HG03432 (cell line): ENCODE measurements around the gene YAP1.

Experiments
- ATAC-seq: cut with Tn5 transposase; IDR thresholded peaks from one replicate; pipeline ENCODE4 v1.9.1; 2021; ENCODE audit warnings: mild to moderate bottlenecking, moderate library complexity; ENCODE audit not compliant: unreplicated experiment

Gene YAP1

DNA sequence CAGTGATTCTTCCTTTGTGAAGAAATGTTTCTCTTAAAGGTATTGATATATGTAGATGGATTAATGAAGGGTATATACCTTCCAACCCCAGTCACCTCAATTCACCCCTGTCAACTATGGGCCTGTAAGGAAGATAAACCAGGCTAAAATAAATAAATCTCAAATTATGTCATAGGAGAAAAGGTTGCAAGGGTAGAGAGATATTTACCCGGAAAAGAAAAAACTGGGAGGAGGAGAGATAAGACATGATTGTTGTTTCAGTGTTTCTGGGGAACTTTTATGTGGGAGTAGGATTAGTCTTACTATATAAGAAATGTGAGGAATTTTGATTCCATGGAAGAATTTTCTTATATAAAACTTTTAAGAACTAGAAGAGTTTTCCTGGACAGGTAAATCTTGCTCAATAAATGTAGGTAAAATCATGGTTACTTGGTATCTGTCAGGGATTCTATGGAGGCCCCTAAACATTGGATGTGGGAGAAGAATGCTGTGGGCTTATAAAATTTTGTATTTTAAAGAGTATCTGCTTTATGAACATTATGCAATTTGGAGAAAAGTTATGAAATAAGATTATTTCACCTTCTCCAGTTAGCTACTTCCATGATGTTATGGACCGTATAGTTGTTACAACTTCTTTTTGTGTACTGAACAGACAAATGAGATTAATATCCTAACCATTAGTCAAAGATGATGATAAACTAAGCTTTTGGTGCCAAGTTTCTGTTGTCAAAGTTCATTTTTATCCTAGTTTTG, 6.4 kb downstream of the YAP1 start:
- ATAC-seq, result no peak

DNA sequence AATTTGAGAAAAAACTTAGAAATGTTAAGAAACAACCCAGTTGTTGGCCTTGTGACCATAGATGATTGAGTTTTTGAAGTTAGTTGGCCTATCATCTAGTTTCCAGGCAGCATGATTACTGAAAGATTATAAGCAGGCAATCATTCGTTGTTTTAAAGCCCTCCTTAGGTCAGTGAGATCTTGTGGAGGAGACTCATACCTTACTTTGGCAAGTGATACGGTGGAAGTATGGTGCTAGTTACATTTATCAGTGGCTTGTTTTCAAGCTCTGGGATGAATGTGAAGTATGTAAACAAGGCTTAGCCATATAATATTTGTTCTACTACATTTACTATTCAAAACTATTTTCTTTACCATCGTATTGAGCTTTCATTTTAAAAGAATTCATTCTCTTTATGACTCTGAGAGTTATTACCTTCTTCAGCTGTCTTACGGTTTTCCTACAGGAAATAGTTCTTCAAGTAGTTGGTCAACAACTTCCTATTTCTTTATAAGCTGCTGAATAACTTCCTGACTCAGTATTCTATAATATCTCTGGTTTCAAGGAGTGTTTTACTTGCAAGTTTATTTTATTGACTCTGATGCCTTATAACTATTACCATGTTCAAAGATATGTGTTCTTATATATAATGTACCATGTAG, 7.3 kb downstream of the YAP1 start:
- no peak for ATAC-seq

DNA sequence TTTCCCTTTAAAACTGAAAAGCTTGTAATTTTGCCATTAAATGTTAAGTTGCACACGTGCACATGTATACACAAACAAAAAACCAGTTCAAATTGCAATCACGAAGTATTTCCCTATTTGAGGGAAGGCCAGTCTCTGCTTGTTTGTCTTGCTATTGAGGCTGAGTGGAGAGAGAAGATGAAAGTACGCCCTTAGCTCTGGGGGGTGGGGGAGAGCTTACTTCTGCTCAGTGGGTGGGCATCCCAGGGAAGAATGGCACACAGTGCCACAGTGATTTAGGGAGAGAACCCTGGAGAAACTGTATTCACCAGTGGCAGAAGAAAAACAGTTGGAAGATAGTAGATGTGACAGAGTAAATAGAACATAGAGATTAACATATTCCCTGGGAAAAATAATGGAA, 8.7 kb downstream of the YAP1 start:
- ATAC-seq, result no peak

DNA sequence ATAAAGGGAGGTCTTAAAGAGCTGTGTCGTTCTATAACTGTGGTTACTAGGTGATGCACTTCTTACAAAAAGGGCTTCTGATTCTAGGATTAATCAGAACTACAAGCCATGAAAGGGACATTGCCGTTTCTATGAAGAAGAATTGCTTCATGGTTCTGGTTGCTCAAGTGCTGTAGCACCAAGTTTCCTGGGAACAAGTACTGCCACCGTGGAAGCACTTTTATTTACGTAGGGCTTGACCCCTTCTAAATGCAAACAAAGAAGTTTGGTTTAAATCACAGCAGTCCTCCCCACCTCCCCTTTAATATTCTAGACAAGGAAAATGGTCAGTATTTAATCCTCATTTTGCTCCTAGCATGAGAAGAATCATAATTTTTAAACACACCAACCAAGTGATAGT, 9.8 kb downstream of the YAP1 start:
- no peak for ATAC-seq

DNA sequence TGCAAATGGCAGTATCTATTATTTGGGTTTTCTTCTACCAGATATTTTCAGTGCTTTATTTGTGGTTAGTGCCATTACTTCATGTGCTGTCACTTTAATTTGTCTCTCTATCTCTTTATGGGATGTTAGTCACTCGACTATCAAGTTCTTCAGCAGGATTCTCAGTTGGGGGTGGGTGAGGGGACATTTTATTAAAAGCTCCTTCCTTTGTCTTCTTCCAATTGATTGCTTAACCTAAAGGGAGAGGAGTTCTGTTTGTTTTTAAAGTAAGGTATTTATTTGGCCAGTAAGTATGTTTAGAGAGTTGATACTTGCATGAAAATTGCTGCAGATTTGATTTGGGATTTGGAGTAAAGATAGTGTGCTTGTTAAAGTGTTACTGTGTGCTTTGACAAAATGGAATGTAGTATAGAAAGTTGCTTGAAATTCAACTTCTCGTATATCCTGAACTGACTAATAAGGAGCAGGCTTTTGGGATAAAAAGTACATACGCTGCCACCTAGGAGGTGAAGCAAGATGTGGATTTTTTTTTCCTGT, 10.3 kb downstream of the YAP1 start:
- ATAC-seq, result no peak

DNA sequence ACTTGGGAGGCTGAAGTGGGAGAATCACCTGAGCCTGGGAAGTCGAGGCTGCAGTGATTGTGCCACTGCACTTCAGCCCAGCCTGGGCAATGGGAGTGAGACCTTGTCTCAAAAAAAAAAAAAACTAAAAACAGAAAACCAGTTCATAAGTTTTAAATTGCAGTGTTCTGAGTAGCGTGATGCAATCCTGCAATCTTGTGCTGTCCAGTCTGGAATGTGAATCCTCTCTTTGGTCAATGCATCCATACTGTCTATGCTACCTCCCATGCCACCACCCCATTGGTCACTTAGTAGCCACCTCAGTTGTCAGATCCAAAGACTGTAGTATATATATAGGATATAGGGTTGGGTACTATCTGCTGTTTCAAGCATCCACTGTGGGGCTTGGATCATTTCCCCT, 11.1 kb downstream of the YAP1 start:
- no peak for ATAC-seq

DNA sequence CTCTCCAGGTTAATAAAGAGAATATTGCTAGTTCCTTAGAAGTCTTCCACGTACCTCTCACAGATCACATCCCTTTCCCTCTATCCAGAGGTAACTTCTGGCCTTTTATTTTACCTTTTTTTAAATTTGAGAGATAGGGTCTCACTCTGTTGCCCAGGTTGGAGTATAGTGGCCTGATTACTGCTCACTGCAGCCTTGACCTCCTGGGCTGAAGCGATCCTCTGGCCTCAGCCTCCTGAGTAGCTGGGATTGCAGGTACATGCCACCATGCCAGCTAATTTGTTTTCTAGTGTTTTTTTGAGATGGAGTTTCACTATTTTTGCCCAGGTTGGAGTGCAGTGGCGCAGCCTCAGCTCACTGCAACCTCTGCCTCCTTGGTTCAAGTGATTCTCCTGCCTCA, 24.4 kb downstream of the YAP1 start:
- no peak for ATAC-seq

DNA sequence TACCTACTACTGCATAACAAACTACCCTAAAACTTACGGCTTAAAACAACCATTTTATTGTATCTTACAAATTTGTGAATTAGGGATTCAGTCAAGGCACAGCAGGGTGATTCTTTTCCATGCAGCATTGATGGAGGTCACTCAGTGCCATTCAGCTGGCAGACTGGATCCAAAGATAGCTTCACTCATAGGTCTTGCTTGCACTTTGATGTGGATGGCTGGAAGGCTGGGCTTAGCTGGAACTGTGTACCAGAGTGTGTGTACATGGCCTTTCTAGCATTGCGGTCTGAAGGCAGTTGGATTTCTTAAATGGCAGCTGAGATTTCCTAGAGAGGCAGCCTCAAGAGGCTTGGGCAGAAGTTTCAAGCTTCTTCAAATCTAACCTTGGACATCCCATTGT, 25.0 kb downstream of the YAP1 start:
- no peak for ATAC-seq

DNA sequence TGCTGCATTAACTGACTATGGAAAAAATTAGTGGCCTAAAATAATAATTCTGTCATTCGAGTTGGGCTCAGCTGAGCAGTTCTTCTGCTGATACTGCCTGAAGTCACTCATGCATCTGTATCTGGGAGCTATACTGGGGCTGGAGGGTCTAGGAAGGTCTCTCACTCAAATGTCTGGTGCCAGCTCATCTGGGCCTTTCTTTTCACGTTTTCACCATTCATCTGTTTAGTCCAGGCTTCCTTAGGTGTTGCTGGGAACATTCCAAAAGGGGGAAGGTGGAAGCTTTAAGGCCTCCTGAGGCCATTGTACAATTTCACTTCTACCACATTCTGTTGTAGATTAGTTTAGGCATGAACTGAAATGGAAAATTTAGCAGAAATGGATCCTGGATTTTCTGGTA, 28.0 kb downstream of the YAP1 start:
- ATAC-seq, result no peak

DNA sequence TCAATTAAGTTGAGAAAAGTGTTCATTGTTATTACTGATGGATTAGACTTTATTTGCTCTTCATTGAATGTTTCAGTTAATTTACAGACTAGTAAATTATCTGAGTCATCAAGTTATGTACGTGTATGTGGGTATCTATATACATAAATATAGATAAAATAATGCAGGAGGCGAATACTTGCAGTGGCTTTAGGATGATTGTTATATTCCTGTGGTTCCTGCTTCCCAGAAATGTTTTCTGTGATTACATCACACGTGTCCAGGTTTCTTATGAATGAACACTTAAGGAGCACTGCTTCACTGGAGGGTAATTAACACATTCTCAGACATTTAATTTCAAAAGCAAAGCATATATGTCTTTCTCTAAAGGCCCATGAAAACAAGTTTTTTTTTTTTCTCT, 28.4 kb downstream of the YAP1 start:
- no peak for ATAC-seq

DNA sequence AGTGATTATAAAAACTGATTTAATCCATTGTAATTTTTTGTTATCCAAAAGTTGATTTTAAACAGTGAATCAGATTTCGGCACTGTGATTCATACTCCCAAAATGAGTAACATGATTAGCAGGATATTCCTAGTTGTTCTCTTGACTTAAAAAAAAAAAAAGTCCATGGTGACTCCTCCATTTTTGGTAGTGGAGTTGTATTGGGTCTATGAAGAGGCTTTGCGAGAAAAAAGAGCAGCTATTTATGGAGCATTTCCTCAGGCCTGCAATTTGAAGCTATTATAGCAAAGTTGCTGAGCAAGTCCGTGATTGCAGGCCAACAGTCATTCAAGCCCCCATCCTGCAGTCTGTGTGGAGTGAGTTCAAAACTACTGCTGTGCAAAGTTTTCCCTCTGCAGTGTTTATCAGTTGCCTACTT, 28.8 kb downstream of the YAP1 start:
- ATAC-seq, result no peak

DNA sequence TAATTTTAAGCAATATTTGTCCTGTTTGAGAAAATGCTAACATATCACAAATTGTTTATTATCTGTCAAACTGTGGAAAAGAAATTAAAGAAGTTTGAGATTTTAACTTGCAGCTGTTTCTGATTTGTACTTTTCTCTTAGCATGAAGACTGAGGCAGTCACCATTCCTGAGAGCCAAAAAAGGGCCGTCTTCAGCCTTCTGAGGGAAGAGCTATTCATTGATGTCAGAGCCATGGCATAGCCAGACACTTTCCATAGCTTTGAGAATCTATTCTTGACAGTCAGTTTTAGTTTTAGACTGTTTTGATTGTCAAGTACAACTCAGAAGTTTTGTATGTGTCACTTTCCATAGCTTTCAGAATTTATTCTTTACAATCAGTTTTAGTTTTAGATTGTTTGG, 32.1 kb downstream of the YAP1 start:
- no peak for ATAC-seq

DNA sequence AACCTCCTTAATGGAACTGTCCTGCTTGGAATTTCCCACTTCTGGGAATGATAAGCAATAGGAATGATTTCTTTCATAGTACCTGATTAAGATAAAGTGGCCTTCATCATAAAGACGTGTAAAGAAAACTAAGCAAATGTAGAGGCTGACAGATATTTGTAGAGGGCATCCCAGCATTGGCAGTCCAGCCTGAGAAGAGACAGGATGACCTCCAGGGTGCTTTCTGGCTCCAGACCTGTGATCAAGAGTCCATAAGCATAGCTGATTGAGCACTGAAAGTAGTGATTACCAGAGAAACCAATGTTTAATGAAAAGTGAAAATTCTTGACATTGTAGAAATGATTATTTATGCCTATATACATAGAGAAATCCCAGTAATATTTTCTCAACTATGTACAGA, 33.6 kb downstream of the YAP1 start:
- no peak for ATAC-seq

DNA sequence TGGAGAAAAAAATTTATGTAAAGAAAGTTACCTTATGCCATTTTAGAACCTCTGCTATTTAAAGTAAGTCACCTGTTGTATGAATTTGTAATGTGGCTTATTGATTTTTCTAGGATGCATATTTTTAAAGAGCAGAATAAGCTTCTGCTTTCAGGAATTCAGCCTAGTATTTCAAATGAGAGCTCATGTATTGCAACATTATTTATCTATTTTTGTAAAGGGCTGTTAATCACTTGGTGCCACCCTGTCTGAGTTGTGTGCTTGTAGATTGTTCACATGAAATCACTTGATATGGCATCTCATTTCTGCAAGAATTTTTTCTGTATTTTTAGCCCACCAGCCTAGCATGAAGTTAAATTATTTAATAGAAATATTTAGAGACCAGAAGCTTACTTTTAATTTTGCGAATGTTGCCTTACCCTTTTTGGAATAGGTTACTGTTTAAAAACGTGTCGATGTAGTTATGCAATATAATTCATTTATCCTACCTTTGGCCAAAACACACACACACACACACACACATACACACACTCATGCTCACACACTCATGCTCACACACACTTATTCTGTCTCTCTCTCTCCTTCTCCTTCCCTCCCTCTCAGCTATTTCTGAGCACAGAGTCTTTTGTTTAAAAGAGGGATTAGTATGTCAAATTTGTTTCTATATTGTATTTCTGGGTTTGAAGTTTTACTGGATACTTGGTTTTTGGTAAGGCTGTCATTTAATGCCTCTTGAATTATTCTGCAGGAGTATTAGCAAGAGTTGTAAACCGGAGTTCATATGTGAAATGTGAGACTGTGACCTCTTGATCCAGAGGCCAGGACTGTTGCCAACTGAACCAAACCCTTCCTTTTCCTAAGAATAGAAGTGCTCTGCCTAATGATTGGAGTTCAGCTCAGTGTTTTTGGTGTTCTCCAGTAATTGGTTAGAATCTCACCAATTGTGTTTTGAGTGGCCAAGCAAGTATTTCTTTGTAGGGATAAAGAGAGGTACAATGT, 34.4 kb downstream of the YAP1 start:
- ATAC-seq, result no peak

DNA sequence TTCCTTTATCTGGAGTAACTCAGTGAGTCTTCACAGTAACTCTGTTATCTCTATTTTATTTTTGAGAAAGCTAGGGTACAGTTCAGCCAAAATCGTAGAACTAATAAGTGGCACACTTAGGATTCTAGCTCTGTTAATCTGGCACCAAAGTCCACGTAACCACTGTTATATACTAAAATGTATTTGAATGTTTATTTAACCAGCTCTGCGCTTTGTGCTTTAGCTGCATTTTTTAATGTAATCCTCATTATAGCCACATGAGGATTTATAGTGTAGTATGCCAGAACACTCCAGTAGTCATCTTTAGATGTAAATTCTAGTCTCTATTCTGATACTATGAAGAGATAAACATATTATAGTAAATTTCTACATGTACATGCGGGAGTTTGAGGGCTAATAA, 36.8 kb downstream of the YAP1 start:
- no peak for ATAC-seq

DNA sequence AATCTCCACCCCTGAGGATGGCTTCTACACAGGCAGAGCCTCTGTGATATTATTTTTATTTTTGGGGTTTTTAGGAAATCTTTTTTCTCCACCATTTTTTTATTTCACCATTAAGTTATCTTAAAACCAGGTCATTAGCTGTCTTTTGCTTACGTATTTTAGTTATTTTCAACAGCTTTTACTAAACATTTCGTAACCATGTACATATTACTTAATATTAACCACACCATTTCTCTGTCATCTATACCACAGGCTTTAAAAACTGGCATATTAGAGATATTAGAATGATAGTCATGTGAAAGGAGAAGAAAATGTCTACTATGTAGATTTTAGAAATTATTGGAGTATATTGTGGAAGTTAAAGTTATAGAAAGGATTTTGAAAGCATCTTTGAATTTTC, 37.4 kb downstream of the YAP1 start:
- no peak for ATAC-seq

DNA sequence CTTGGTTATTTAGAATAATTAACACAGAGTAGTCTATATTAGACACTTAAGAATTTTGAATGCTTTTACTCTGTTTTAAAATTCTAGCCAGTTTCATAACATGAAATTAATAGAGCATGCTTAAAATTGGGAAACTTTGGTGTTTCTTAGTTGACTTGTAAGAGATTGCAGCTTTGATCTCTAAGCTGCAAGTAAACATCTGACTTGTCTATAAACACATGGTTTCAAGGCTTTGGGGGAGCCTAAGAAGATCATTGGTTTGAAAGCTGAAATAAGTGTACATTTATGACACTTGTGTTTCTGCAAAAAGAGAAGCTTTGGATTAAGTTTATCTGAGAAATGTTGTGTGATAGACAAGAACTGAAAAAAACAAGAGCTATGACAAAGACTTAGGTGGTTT, 37.8 kb downstream of the YAP1 start:
- no peak for ATAC-seq

DNA sequence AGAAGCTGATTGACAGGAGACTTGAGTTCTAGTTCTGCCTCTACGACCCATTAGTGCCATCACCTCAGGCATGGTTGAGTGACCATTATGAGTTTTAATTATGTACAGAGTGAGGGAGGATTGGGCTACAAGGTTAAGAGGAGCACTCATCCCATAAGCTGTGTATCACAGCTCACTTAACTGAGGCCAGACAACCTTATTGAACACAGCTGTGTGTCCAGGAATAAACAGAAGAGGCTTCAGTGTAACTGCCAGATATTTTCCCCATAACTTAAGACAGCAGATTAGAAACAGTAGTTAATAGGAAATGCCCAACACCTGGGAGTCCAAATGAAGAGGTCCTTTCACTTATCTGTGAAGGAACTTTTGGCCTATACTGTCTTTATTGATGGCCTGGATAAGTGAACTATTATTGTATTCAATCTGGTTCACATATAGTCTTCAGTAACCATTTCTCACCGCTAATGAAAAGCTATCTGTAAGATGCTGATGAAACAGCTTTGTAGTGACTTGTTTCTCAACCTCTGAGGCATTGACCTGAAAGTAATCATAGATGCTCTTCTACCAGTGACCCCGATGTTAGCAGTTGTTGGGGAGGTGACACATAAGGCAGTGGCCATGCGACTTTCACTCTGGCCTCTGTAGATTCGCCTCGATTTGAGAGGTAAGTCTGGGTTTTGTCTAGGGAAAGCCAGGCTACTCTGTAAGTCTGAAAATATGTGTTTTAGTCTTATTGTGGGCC, 41.7 kb downstream of the YAP1 start:
- no peak for ATAC-seq

DNA sequence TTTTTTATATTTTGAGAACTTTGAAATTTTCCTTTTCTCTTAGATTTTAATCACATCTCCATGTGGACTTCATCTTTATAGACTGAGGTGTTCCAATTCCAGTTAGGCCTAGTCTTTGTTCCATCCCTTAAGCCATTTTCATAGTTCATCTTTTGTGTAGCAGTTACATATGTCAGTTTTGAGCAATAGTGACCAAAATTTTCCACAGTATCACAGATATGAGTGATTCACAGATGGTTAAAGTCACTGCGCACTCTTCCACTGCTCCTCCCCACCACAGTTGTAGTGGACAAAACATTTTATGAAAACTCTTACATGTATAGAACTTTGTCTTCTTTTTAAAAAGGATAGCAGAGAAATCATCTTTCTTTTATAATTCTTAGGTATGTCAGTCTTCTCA, 42.8 kb downstream of the YAP1 start:
- no peak for ATAC-seq

DNA sequence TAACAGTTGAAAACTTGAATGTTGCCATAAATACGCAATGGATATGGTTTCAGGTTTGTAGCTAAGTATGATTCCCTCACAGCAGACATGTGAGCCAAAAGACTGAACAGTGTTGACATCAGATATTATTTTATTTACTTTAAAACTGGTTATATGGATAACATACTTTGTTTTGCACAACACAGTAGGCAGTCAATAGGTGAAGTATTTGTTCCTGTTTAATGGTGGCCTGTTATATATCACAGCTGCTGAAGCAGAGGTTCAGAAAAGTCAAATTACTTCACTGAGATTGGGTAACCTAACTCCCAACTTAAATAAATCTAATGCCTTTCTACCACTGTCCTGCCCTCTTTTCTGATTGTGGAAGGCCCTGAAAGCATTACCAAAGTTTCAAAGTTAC, 44.6 kb downstream of the YAP1 start:
- ATAC-seq, result no peak

DNA sequence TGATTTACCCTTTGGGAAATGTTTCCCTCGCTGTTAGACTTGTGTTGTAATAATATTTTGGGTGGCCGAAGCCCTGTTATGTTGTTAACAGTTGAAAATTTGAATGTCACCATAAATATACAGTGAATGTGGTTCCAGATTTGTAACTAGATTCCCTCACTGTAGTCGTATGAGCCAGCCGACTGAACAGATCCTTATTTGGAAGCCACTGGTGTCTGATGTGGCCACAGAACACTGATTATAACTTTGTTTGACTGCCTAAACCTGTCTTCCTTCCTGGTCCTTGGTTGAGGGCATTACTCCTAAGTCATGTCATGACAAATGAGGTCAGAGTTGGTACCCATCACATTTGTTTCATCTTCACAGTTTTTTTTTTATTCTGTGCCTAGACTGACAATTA, 45.4 kb downstream of the YAP1 start:
- no peak for ATAC-seq
